NK-92 (cell line): ENCODE measurements around the gene MPRIP.
"Not testable (repeated sequence)": the region's sequence is repeated elsewhere in the genome, so short reads cannot be mapped to it uniquely, and the experiment has no call there.

Experiments
- DNase-seq: peaks from one replicate; lab custom pipeline; 2025; ENCODE audit not compliant: unreplicated experiment; lab: John Stamatoyannopoulos, UW

MPRIP gene

GRCh38 chr17:17180741-17181525 is 138.7 kb downstream of the MPRIP start:
- DNase-seq, result no peak

DNA sequence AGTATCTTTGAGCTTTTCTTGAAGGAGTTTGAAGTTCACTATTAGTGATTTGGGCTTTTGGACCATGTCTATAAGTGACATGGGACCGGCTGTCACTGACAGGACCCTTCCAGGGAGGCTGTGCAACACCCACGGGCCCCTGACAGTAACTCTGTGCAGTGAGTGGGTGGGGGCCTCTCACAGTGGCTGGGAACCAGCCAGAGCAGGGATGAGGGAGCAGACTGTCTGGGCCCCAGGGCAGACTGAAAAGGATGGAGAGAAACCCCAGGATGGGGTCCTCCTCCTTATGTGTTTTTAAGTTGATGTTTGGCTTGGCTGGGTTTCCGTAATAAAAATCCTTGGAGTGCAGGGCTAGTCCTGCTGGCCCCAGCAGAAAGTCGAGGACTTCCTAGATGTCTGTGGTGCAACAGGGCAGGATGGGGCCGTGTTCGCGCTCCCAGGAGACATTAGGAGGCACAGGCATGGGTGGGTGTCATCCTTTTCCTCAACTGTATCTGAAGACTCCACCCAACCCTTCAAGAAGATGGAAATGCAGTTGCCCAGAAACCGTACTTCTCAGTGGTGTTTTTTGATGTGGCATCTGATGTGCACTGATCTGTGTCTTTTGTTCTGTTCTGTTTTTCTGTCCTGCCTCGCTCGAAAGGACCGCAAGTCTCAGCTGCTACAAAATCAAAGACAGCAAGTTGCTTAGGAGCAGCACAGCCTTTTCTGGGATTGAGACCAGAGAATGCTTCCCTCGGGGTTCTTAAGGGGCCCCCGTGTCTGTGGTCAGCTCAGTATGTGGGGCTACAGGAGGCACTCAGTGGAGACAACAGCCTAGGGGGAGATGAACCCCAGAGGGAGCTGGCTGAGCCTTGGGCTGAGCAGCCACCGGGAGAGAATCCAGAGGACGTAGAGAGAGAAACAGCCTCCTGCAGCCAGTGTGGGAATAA is 139.7 kb downstream of the MPRIP start:
- no peak for DNase-seq

DNA sequence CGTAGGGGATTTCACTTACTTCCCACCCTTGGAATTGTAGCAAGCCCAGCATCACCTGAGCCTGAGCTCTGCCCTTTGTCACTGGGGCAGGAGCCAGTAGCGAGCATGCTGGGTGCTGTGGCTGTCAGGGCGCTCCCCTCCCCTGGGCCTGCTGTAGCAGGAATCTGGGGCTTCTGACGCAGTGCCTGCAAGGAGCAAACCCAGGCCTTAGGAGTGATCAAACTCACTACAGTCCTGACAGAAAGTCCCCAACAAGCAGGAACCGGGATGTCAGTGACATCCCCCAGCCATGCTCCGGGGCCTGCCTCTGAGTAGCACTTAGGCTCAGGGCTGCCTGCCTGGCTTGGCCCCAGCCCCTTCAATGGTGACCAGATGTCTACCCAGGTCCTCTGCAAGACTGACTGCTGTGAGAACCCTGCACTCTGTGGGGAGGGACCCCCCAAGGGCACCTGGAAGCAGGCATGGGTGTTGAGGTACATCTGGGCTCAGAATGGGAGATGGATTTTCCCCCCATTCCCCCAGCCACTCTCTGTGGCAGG is 140.4 kb downstream of the MPRIP start:
- no peak for DNase-seq

GRCh38 chr17:17183744-17184143 is 141.5 kb downstream of the MPRIP start:
- DNase-seq, result no peak

DNA sequence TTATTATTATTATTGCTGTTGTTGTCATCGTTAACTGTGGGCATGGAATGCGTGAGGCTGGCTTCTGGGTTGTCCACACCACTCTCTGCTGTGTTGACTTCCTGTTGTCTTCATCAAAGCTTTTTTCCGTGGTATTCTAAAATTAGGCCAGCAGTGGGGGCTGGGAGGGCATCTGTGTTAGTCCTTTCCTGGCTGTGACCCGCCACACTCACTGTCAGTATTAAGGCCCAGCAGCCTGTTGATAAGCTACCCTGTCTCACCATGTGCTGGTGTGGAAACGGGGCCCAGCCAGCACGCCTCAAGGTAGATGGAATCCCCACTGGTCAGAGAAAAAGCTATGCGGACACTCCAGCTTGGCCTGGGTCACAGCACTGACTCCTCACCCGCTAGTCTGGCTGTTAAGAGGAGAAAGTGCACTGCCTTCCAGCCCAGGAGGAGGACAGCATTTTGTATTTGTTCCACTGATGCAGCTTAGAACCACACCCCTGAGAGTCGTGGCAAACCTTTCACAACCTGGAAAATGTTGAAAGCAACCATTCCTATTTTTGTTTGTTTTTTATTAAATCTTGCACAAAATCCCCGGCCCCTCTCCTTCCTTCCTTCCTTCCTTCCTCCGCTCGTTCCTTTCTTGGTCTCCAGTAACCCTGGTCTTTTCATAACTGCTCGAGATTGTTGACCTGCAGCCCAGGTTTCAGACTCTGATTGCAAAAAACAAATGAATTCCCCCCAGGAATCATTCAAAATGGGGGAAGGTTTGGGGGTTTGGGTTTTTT is 142.9 kb downstream of the MPRIP start:
- DNase-seq, result not testable (repeated sequence)

DNA sequence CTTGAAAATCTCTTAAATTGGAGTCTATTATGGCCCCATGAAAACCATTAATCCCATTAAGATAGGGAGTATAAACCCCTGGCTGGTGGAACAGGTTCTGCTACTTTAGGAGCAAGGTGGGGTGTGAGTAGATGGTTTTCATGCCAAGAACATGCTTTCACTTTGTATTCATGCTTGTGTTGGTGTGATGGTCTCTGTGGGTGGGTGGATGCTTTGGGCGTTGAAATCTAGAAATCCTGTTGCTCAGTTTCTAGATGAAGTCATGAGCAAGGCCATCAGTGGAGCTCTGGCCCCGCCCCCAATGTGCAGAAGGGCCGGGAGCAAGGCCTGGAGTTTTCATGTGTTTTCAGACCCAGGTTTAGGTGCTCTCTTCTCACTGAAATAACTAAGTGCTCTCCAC is 143.8 kb downstream of the MPRIP start:
- DNase-seq, result no peak

DNA sequence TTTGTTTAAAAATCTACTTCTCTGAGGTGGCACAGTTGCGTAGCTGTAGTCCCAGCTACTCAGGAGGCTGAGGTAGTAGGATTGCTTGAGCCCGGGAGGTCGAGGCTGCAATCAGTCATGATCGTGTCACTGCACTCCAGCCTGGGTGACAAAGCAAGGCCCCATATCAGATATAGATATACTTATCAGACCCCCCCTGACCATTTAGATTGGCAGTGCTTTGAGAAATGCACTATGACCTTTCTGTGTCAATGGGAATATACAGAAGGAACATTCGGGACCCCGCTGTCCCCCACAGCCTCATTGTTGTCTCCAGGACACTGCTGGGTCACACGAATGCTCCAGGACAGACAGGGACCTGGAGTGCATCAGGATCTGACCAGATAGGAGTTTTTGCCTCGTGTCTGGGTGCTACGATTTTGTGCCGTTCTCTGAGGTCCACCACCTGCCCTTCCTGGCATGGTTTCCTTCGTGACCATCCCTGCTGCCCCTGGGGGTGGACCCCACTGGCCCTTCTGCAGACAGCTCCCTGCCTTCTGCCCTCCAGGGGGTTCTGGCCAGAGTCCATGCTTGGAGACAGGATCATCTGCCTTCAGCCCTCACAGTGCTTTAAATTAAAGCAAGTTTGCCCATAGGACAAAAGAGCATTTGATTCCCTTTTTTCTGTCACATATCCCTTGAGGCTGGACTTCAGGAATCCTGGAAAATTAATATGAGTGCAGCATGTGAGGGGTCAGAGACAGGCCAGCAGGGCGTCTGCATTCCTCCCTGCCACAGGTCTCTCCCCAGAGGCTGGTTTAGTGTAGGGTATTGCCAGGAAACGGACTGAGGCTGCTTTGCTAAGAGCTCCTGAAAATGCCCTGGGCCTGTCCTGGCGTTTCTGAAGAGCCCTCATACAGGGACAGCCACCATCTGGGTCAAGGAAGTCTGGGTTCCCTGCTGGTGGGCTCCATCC is 144.6 kb downstream of the MPRIP start:
- DNase-seq, result no peak

DNA sequence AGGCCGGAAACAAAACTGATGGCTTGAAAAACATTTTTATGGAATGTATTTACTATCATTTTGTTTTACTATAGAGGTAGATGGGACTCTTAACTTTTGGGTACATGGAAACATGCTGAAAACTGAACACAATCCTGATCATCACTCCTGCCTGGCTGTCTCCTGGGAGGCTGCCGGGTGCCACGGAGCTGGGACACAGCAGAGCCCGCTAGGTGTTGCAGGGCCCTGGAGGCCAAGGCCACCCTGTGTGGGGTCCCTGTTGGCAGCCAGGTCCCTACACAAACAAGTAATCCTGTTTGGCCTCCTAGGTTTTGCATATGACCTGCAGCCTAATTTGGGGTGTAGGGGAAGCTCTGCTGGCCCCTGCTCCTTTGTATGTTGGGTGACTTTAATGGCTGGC is 146.3 kb downstream of the MPRIP start:
- no peak for DNase-seq

GRCh38 chr17:17189559-17189958 is 147.3 kb downstream of the MPRIP start:
- no peak for DNase-seq

DNA sequence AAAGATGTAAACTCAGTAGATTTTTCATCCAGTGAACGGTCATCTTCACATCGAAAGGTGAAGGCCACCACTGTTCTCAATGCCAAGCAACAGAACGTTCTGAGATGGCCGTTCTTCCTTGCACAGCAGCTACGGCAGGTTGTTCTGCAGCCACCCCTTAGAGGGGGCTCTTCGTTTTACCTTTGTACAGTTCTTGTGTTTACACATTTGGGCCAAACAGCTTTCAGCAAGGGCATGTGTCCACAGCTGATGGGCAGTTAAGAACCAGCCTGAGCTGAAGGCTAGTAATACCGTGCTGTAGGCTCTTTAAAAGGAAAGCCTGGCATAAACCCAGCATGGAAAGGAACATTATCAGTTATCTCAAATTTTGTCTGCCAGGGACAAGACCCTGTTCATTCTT is 147.9 kb downstream of the MPRIP start:
- DNase-seq, result no peak

GRCh38 chr17:17191346-17191792 is 149.1 kb downstream of the MPRIP start:
- DNase-seq, result no peak

DNA sequence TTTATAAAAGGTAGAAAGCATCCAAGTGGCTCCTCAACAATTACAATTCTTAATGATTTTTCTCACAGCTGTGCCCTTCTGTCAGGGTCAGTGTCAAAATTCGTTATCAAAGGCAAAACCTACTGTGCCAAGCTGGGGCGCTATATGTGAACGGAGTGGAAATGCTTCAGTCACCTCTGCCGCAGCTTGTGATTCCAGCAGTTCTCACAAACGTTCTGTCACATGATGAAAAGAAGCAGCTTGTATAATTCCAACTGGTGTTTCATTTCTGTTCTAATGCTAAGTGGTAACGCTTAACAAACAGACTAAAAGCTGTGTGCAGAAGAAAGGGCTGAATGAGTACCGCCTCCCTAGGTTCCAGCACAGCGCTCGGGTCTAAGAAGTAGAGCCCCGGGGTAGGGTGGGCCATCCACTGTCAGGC is 149.7 kb downstream of the MPRIP start:
- DNase-seq, result no peak

DNA sequence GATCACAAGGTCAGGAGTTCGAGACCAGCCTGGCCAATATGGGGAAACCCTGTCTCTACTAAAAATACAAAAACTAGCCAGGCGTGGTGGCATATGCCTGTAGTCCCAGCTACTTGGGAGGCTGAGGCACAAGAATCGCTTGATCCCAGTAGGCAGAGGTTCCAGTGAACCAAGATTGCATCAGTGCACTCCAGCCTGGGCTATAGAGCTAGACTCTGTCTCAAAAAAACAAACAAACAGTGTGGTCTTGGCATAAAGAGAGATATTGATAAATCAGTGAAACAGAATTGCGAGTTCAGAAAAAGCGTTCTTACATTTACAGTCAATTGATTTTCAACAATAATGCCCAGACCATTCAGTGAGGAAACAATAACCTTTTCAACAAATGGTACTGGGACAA is 153.2 kb downstream of the MPRIP start:
- DNase-seq, result not testable (repeated sequence)

GRCh38 chr17:17196776-17197175 is 154.5 kb downstream of the MPRIP start:
- DNase-seq, result no peak

DNA sequence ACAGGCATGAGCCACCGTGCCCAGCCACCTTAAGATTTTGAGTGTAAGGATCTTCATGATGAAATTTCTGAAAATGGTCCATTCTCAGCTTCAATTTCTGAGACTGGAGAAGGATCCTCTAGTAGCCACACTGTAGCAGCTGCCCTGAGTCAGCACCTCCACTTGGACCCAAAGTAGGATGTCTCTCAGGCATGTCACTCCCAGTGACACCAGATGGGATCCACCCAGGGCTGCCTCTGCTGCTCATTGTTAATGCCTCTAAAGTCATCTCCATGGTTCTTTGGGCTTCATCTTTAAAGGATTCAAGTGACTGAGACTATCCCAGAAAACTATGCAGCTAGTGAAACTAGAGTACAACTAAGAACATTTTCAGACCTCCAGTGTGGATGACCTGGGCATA is 156.0 kb downstream of the MPRIP start:
- DNase-seq, result no peak

DNA sequence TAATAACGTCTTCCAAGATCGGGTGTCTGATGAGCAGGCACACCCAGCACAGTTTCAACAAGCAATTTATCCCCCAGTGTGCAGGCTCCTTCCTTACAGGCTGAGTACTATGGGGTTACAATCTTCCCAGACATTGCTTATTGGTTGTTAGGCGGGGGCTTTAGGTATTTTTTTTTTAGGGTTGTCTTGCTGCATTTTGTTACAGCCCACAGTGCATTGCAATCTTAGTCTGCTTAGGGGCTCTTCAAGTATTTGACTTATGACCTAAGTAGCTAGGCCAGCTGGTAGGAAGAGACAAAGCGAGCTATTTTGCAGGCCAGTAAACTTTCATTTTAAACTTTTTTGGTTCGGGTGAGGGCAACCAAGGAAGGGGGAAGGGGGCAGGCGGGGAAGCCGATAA is 158.1 kb downstream of the MPRIP start:
- DNase-seq, result no peak

GRCh38 chr17:17200831-17201230 is 158.6 kb downstream of the MPRIP start:
- DNase-seq, result no peak

GRCh38 chr17:17201271-17201670 is 159.0 kb downstream of the MPRIP start:
- no peak for DNase-seq

- DNase-seq, result no peak
These were observed 159.7 kb downstream of the MPRIP start for GRCh38 chr17:17201907-17202306.

DNA sequence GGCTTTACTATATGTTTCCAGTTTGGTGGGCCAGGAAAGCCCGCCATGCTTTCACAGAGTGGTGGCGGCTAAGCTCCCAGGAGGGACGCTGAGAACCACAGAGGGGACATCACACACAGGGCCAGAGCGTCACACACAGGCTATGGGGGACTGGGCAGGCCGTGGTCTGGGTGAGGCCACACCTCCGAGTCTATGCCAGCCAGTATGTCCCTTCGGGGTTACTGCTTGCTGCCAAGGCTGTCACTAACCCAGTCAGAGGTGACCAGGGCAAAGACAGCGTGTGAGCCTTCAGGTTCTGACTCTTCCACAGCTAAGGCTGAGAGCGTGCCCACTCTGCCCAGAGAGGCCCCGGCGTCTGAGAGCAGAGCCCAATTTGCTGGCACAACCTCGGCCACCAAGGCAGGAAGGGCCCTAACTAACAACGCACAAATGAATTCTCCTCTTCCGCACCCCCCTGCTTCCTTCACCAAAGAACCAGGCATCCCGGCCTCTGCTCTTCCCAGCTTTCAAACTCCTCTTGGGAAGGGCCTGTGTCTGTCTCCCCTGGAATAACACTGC is 161.0 kb downstream of the MPRIP start:
- DNase-seq, result no peak
